HUES64 (cell line): ENCODE data around the gene GLYATL1B.
A peak's percentile ranks its signal among the peaks of the same experiment; 100 is the strongest.
"Not testable (repeated sequence)": the region's sequence is repeated elsewhere in the genome, so short reads cannot be mapped to it uniquely, and the experiment has no call there.

Experiments used
- H3K27ac ChIP-seq: 2 replicates; pipeline ENCODE4 v1.7.0; 2013; ENCODE audit warnings: low read depth, low read length, inconsistent platforms
- H3K27me3 ChIP-seq: 2 replicates; pipeline ENCODE4 v1.6.1; 2013; ENCODE audit warnings: mild to moderate bottlenecking, low read length; ENCODE audit not compliant: insufficient read depth
- H3K36me3 ChIP-seq: 2 replicates; pipeline ENCODE4 v1.6.1; 2013; ENCODE audit warnings: mild to moderate bottlenecking, low read length; ENCODE audit not compliant: insufficient read depth
- H3K4me1 ChIP-seq: 2 replicates; pipeline ENCODE4 v1.6.1; 2013; ENCODE audit warnings: mild to moderate bottlenecking, low read length, moderate library complexity; ENCODE audit not compliant: insufficient read depth
- H3K4me3 ChIP-seq: 2 replicates; pipeline ENCODE4 v1.5.1; 2013; ENCODE audit warnings: mild to moderate bottlenecking, low read length, moderate library complexity
- H3K9ac ChIP-seq: 2 replicates; pipeline ENCODE4 v1.6.1; 2013; ENCODE audit warnings: mild to moderate bottlenecking, low read depth, low read length
- H3K9me3 ChIP-seq: 2 replicates; pipeline ENCODE4 v1.6.1; 2013; ENCODE audit warnings: low read depth, low read length; ENCODE audit not compliant: insufficient read depth
- WGBS: fragments of 150-250, 120-280 bp; methylation state at CpG from one replicate; pipeline ENCODE4 v1.1.7; 2013; ENCODE audit warnings: missing lambda C conversion rate; 5-methylcytosine and 5-hydroxymethylcytosine counted together

The GLYATL1B gene

DNA sequence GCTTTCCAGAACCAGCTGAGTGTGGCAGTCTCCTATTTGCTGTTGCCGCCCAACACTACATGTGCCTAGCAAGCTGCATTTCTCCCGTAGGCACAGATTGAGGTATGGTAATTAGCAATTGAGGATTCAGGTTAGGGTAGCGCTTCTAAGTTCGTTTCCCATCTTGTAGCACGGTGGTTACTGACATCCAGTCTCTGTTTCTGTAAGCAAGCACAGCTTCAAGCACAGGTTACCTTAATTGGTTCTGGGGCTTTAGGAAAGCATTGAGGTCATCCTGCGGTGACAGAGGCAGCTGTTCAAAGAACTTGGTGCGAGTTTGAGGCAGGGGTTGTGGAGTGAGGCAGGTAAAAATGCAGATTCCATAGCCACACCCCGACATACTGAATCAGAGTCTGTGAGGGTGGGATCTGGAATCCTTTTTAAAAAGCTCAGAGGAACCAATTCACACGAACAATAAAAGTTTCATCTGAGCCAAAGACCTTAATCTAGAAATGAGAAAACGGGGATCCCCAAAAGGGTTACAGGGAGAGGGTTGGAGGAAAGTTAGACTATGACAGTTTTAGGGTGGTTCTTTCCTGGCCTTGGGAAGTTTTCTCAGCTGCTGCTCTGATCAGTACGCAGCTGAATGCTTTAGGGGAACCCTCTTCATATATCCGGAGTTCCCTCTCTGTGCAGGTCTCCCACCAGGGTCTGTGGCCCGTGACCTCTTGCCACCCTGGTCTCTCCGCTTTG lies 21.9 kb upstream of the GLYATL1B start:
- not testable (repeated sequence) for H3K27me3 ChIP-seq, H3K9me3 ChIP-seq, H3K4me3 ChIP-seq, H3K27ac ChIP-seq, H3K4me1 ChIP-seq, H3K9ac ChIP-seq, H3K36me3 ChIP-seq
- 87% methylated on average over 14 of the region's 14 CpGs for WGBS

DNA sequence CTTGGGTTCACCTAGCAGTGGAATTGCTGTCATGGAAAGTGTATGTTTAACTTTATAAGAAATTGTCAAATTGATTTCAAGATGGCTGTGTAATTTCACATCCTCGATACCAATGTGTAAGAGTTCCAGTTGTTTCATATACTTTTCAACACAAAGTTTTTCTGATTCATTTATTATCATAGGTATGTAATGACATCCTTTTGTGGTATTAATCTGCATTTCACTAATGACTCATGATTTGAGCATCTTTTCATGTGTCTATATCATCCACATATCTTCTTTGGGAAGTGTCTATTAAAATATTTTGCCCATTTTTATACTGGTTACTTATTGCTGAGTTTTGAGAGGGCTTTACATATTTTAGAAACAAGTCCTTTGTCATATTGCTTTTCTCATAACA lies 17.0 kb upstream of the GLYATL1B start:
- Histone ChIP-seq H3K4me3 (no peak overlapping the region), H3K27ac (no peak overlapping the region), H3K27me3 (no peaks in the 10 kb centered on the region), H3K9me3 (no peaks in the 10 kb centered on the region), H3K36me3 (no peaks in the 10 kb centered on the region), H3K9ac (no peak overlapping the region), H3K4me1 (no peaks in the 10 kb centered on the region)
- no CpG with 5 or more reads among the region's 1 CpG for WGBS

DNA sequence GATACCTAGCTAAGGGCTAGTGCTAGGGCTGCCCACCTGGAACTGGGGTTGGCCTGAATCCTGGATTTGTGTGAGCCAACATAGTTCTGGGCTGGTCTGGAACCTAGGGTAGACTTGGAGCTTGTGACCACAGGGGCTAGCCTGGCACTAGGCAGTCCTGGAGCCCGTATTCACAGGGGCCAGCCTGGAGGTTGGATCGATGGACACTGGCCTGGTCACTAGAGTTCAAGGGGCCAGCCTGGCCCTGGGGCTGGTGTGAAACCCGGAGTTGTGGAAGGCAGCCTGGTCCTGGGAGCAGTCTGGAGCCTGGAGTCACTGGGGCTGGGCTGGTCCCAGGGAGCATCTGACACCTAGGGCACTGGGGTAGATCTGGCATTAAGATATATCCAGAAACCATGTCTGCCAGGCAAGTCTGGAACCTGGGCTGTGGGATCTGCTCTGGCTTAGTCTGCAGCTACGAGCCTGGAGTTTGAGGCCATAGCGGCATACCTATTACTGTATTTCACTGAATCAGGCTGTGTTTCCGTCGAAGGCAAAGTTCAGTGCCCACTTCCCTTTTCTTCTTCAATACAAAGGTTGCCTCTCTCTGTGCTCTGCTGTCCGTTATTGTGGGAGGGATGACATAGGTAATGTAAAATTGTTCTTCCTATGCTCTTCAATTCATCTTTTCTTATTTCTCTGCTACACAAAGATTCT lies 9.1 kb upstream of the GLYATL1B start:
- H3K9ac ChIP-seq: no peak overlapping the region
- WGBS: 95% methylated on average over 7 of the region's 8 CpGs
- no peak overlapping the region for H3K27ac ChIP-seq
- H3K36me3 ChIP-seq: no peaks in the 10 kb centered on the region
- H3K27me3 ChIP-seq: no peaks in the 10 kb centered on the region
- no peak overlapping the region for H3K4me3 ChIP-seq
- H3K9me3 ChIP-seq: no peaks in the 10 kb centered on the region
- H3K4me1 ChIP-seq: no peaks in the 10 kb centered on the region

DNA sequence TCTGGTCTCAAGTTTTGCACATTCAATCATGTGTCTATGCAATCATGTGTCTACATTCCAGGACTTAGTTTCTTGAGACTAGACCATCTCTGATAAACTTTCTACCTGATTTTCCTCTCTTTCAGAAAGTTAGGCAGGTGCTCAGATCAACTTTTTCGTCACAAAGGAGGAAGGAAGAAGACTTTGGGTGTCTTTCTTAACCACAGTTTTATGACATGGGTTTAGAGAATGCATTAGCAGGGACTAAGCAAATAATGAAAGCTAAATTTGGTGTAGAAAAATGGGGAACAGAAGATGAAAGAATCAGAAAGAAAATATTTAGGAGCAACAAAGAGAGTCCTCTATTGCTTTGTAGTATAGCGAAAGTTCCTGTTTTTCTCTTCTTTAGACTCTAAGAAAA lies 7.7 kb upstream of the GLYATL1B start:
- WGBS: 96% methylated on average over 2 of the region's 2 CpGs
- Histone ChIP-seq H3K4me1 (no peaks in the 10 kb centered on the region), H3K9ac (no peak overlapping the region), H3K36me3 (no peaks in the 10 kb centered on the region), H3K27me3 (no peaks in the 10 kb centered on the region), H3K4me3 (no peak overlapping the region), H3K9me3 (no peaks in the 10 kb centered on the region), H3K27ac (no peak overlapping the region)

DNA sequence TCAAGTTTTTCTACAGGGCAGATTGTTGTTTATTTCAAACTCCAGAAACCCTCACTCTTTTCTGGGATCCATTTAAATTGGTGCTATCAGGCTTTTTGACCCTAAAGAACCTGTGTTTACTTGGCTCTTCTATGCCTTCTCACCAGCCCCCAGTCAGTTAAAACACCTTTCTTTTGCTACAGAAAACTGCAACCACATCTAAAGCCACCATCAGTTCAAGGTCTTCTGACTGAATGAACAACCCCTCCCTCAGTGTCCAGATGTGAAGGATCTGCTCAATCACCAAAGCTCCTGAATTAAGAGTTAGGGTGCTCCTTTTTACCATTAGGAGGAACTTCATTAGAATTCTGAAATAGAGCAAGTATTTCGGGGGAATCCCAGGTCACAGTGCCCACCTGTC lies 7.0 kb upstream of the GLYATL1B start:
- Histone ChIP-seq H3K36me3 (no peaks in the 10 kb centered on the region), H3K4me1 (no peaks in the 10 kb centered on the region), H3K4me3 (no peak overlapping the region), H3K9me3 (no peaks in the 10 kb centered on the region), H3K27ac (no peak overlapping the region), H3K9ac (no peak overlapping the region), H3K27me3 (no peaks in the 10 kb centered on the region)
- WGBS: 84% methylated on average over 1 of the region's 1 CpG

DNA sequence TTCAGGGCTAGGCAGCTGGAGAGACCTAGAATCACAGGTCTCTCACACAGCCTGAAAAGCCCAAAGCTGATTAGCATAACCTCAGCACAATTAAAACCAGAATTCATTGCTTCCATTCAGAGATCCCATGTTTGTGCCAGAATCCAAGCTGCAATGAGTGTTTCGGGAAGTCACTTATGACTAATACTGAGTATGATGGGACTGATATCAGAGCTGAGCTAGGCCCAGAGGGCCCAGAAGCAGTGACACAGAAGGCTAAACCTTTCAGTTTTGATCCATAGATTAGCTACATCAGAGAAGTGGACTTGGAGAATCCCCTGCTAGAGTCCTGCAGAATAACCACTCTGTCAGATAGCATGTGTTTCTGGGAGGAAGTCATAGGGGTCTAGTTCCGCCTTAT lies 5.7 kb upstream of the GLYATL1B start:
- not testable (repeated sequence) for H3K4me1 ChIP-seq, H3K4me3 ChIP-seq, H3K27ac ChIP-seq, H3K9ac ChIP-seq, H3K9me3 ChIP-seq, H3K36me3 ChIP-seq, H3K27me3 ChIP-seq
- 100% methylated on average over 1 of the region's 2 CpGs for WGBS

DNA sequence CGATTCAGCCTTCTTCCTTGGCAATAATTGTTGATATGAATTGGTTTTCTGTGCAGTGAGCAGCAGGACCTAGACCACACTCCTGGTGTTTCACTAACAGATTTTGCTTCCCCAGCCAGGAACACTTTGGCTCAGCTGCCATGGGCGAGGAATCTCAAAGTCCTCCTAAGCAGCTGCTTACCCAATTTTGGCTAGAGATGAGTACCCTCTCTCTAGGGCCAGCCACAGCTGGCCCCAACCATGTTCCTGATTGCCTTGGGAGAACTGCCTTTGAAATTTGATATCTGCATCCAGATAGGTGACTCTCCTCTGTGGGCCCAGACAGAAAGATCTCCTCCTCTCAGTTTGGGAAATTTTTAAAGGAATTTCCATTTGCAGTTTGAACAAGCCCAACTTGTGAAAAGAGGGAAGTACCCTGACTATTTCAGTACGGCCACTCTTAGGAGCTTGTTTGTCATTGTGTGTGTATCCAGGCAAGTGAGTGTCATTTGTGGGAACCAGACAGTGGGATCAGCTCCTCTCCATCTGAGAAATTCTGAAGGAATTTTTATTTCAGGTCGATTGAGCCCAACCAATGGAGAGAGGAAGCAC lies 4.6 kb upstream of the GLYATL1B start:
- H3K4me3 ChIP-seq, H3K27ac ChIP-seq, H3K9ac ChIP-seq, H3K4me1 ChIP-seq, H3K9me3 ChIP-seq, H3K36me3 ChIP-seq, H3K27me3 ChIP-seq: not testable (repeated sequence)
- WGBS: 83% methylated on average over 4 of the region's 4 CpGs

DNA sequence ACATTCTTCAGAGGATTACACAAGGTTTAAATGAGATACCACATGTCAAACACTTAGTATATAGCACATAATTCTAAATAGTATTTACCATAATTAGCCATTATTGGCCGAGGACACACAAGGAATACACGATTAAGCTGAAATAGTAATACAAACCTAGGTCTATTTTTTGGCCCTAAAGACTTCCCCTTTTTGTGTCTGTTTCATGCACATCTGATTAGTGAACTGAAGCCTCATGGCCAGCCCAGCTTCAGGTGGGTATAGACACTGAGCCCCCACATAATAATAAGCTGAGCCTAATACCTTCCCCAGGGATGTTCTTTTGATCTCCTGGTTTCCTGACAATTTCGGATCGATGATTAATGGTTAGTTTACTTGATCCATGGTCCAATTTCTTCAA lies 2.1 kb downstream of the GLYATL1B start:
- Histone ChIP-seq H3K9ac (no peak overlapping the region), H3K36me3 (no peaks in the 10 kb centered on the region), H3K27ac (no peak overlapping the region), H3K4me1 (peaks cover 7% of the 10 kb centered on the region), H3K4me3 (no peak overlapping the region), H3K27me3 (no peaks in the 10 kb centered on the region), H3K9me3 (no peaks in the 10 kb centered on the region)
- WGBS: 94% methylated on average over 4 of the region's 4 CpGs

DNA sequence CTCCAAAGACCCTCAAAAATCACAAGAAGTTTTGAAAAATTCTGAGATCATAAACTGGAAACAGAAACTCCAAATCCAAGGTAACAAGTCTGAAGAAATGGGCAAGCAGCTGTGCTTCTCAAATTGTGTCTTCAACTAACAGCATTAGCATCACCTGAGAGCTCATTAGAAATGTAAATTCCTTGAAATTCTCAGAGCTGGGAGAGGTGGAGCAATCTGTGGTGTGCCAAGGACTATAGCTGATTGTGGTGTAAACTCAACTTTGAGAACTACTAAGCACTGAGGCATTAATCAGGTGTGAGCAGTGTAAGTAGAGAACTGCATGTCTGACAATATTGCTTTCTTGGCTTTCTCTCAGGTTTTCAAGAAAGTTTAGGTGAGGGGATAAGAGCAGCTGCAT lies 7.5 kb downstream of the GLYATL1B start:
- peaks cover 29% of the 10 kb centered on the region for H3K4me1 ChIP-seq
- H3K9me3 ChIP-seq, H3K27me3 ChIP-seq, H3K36me3 ChIP-seq, H3K9ac ChIP-seq, H3K4me3 ChIP-seq, H3K27ac ChIP-seq: not testable (repeated sequence)

DNA sequence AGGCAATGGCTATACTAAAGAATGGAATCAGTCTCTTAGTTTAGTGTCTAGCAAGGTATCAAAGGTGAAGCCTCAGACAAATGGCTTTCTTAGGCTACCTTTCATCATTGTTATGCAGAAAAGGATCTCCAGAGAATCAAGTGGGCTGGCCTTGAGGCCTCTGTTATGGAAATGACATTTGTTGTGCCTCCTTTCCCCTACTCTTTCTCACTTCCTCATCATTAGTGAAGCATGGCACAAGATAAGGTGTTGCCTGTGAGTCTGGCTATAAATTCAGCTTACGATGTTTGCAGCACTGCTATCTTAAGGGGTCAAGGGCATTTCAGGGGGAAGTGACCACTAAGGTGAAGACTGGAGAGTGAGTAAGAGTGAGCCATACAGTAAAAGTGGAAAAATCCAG lies 9.1 kb downstream of the GLYATL1B start:
- H3K27ac ChIP-seq, H3K9me3 ChIP-seq, H3K9ac ChIP-seq, H3K27me3 ChIP-seq, H3K36me3 ChIP-seq: not testable (repeated sequence)
- 0 out of 2 replicates have a peak overlapping the region, but pooled peaks have one; percentile 8 for H3K4me3 ChIP-seq
- 32% methylated on average over 1 of the region's 1 CpG for WGBS
- peaks cover 30% of the 10 kb centered on the region for H3K4me1 ChIP-seq

DNA sequence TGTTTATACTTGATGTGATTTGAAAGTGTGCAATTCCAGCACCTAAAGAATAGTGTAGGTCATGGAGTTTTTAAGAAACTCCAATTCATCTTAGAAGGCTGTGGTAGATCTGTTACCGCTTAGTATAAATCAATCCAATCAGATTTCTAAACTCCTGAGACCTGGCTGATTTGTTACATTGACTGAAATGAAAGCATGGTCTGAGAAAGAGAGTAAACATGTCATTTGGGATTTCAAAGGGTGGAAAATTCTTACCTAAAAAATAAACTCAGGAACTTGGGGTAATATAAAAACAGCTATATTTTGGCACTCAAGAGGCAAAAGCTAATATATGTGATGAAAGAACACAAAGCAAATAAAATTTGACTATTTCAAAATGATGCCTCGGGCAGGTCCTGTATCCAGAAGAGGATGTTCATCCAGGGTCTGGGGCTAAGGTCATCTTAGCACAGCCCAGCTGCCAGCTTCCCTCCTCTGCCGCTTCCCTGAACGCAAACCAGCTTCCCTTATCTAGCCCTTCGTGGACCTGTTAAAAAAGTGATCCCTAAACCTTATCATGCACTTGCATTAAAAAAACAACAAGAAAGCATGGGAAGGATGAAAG lies 10.0 kb downstream of the GLYATL1B start:
- H3K4me1 ChIP-seq: peaks cover 30% of the 10 kb centered on the region
- not testable (repeated sequence) for H3K9me3 ChIP-seq, H3K27me3 ChIP-seq, H3K27ac ChIP-seq, H3K36me3 ChIP-seq, H3K9ac ChIP-seq, H3K4me3 ChIP-seq
- WGBS: 93% methylated on average over 4 of the region's 5 CpGs
